ENCODE results near the gene PI16. TPM values are rescaled to one million over a fixed set of nuclear protein-coding genes. Genes with fewer than 3 reads are reported as not detected.

The PI16 gene
- total and polyA plus RNA-seq, 9 donors: 0.12 to 43.1 (median 3.1) TPM; not detected in 1

GRCh38 chr6:36926708-36927513, 27.6 kb upstream of the PI16 start:
- peaks cover 16% of the 10 kb centered on the region for H3K4me1 ChIP-seq (ENCODE audit: insufficient read depth)
- no peak overlapping the region for H3K4me3 ChIP-seq
- 27 to 45% (median 27%) methylated on average over 10 of the region's 10 CpGs for WGBS, 3 donors
- intact Hi-C loops (cut with DNase I): no loop called here
- TF ChIP-seq POLR2A (IDR thresholded peaks at IDR 0.05) (no peak), EP300 (IDR thresholded peaks at IDR 0.05) (no peak)
- TF ChIP-seq, protein P1, sequence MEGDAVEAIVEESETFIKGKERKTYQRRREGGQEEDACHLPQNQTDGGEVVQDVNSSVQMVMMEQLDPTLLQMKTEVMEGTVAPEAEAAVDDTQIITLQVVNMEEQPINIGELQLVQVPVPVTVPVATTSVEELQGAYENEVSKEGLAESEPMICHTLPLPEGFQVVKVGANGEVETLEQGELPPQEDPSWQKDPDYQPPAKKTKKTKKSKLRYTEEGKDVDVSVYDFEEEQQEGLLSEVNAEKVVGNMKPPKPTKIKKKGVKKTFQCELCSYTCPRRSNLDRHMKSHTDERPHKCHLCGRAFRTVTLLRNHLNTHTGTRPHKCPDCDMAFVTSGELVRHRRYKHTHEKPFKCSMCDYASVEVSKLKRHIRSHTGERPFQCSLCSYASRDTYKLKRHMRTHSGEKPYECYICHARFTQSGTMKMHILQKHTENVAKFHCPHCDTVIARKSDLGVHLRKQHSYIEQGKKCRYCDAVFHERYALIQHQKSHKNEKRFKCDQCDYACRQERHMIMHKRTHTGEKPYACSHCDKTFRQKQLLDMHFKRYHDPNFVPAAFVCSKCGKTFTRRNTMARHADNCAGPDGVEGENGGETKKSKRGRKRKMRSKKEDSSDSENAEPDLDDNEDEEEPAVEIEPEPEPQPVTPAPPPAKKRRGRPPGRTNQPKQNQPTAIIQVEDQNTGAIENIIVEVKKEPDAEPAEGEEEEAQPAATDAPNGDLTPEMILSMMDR (IDR thresholded peaks at IDR 0.05): no peak
- H3K27ac ChIP-seq: peak overlapping the region in 1 of 2 donors; percentile 41
- DNase-seq: peak in 2 of 5 donors; percentile 53 to 64
- H3K36me3 ChIP-seq: no peaks in the 10 kb centered on the region
- H3K9me3 ChIP-seq: no peaks in the 10 kb centered on the region
- no peaks in the 10 kb centered on the region for H3K27me3 ChIP-seq

DNA sequence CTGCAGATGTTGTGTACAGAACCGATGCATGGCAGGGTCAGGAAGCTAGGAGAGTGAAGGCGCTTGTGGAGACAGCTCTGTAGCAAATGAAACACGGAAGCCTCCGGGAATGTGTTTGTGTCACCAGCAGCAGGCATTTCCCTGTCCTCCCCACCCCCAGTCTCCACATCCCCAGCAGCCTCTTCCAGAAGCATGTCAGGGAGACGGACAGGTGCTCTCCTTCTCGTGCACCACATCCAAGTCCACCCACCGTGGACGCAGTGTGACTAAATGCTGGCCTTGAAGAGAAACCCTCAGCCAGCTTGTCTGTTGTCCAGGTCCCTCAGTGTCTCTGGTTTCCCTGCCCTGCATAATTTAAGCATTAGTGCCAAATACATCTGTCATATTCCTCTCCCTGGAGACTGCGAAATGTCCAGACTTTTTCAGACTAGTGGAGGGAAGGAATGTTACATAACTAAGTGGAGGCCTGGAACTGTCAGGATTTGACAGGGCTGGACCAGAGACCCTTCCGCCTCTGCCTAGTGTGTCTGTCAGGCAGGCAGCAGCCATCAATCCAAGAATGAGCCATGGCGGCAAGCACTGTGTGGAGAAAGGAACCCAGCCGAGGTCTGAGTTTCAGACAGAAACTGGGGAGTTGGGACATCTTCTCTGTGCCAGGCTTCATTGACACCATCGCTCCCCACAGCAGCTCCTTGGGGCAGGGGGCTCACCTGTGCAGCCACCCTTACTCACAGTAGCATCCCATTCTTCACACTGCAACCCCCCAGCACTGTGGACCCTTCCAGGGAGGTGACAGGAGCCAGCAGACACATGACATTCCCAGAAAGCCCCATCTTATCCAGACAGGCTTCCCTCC, 26.6 kb upstream of the PI16 start:
- peaks cover 16% of the 10 kb centered on the region for H3K4me1 ChIP-seq (ENCODE audit: insufficient read depth)
- 46 to 52% (median 46%) methylated on average over 13 of the region's 13 CpGs for WGBS, 3 donors
- no peaks in the 10 kb centered on the region for H3K9me3 ChIP-seq
- TF ChIP-seq EP300 (IDR thresholded peaks at IDR 0.05) (no peak), POLR2A (IDR thresholded peaks at IDR 0.05) (no peak)
- TF ChIP-seq, protein P1 (IDR thresholded peaks at IDR 0.05): no peak
- H3K36me3 ChIP-seq: no peaks in the 10 kb centered on the region
- intact Hi-C loops (cut with DNase I): no loop called here
- H3K27ac ChIP-seq: peak overlapping the region in 1 of 2 donors; percentile 41
- DNase-seq: peak in 1 of 5 donors; percentile 44
- H3K4me3 ChIP-seq: no peak overlapping the region
- H3K27me3 ChIP-seq: no peaks in the 10 kb centered on the region

GRCh38 chr6:36928547-36928918, 26.0 kb upstream of the PI16 start:
- peak overlapping the region in 1 of 2 donors; percentile 41 for H3K27ac ChIP-seq
- H3K4me3 ChIP-seq: no peak overlapping the region
- H3K27me3 ChIP-seq: no peaks in the 10 kb centered on the region
- H3K4me1 ChIP-seq (ENCODE audit: insufficient read depth): peaks cover 16% of the 10 kb centered on the region
- H3K36me3 ChIP-seq: no peaks in the 10 kb centered on the region
- 70 to 84% (median 77%) methylated on average over 7 of the region's 7 CpGs for WGBS, 3 donors
- H3K9me3 ChIP-seq: no peaks in the 10 kb centered on the region
- intact Hi-C loops (cut with DNase I): no loop called here
- DNase-seq: peak in 1 of 5 donors; percentile 37
- TF ChIP-seq, protein P1 (IDR thresholded peaks at IDR 0.05): no peak
- no peak for TF ChIP-seq EP300 (IDR thresholded peaks at IDR 0.05)
- TF ChIP-seq POLR2A (IDR thresholded peaks at IDR 0.05): no peak

DNA sequence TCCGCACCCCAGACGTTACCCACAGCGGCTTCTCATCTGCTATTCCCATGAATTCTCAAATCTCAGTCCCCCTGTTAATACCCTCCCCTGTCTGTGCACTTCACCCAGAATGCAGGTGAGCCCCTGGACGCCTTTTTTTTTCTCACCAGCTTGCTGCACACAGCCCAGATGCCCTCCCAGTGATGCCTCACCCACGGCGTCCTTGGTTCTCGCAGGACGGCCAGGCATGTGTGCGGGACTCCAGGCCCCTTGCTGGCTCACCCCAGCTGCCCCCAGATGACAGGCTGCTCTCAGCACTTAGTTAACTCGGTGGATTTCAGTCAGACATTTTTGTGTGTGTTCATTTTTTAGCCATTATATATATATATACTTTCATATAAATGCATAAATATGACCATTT, 25.4 kb upstream of the PI16 start:
- no peak for TF ChIP-seq POLR2A (IDR thresholded peaks at IDR 0.05)
- Histone ChIP-seq H3K4me1 (ENCODE audit: insufficient read depth) (peaks cover 16% of the 10 kb centered on the region), H3K9me3 (no peaks in the 10 kb centered on the region), H3K4me3 (no peak overlapping the region), H3K36me3 (no peaks in the 10 kb centered on the region), H3K27me3 (no peaks in the 10 kb centered on the region), H3K27ac (no peak overlapping the region)
- intact Hi-C loops (cut with DNase I): no loop called here
- 64 to 77% (median 69%) methylated on average over 10 of the region's 10 CpGs for WGBS, 3 donors
- DNase-seq: no peak

Data from ovary (tissue), 9 donors.